Measurements from ENCODE around the gene KLHL42.

KLHL42 gene

DNA sequence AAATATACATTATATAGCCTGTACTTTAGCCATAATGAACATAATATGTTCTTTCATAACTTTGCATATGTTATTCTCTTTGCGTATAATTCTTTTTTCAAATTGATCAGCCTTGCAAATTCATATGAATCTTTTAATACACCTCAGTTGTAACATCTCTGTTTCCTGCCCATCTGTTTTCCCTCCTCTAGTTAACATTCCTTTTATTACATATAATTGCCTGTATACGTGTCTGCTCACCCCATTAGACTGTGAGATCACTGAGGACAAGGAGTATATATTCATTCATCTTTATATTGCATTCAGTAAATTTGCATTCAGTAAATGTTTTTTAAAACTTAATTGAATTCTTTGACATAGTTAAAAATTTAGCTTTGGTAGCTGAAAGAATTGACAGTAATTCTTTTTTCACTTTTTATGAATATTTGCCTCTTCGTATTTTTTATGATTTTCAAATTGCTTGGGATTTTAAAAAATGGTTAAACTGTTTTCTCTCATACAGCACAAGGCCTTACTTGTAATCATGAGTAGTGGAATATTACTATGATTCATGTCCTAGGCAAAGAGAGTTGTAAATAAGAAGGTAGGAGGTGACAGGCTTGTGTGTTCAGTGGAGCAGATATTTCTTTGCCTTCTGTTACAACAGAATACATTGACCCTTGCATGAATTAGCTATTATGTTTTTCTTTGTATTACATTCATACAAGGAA, 32.8 kb upstream of the KLHL42 start:
- Histone ChIP-seq H3K36me3 (peaks cover 22% of the 10 kb centered on the region), H3K4me3 (ENCODE audit: low read depth, low read length) (no peak overlapping the region), H3K27me3 (no peaks in the 10 kb centered on the region), H3K4me1 (no peaks in the 10 kb centered on the region), H3K9me3 (no peaks in the 10 kb centered on the region)
- DNase-seq: no peak
- TF ChIP-seq, protein P1, sequence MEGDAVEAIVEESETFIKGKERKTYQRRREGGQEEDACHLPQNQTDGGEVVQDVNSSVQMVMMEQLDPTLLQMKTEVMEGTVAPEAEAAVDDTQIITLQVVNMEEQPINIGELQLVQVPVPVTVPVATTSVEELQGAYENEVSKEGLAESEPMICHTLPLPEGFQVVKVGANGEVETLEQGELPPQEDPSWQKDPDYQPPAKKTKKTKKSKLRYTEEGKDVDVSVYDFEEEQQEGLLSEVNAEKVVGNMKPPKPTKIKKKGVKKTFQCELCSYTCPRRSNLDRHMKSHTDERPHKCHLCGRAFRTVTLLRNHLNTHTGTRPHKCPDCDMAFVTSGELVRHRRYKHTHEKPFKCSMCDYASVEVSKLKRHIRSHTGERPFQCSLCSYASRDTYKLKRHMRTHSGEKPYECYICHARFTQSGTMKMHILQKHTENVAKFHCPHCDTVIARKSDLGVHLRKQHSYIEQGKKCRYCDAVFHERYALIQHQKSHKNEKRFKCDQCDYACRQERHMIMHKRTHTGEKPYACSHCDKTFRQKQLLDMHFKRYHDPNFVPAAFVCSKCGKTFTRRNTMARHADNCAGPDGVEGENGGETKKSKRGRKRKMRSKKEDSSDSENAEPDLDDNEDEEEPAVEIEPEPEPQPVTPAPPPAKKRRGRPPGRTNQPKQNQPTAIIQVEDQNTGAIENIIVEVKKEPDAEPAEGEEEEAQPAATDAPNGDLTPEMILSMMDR (IDR thresholded peaks at IDR 0.05; ENCODE audit: low read depth, low read length): no peak

DNA sequence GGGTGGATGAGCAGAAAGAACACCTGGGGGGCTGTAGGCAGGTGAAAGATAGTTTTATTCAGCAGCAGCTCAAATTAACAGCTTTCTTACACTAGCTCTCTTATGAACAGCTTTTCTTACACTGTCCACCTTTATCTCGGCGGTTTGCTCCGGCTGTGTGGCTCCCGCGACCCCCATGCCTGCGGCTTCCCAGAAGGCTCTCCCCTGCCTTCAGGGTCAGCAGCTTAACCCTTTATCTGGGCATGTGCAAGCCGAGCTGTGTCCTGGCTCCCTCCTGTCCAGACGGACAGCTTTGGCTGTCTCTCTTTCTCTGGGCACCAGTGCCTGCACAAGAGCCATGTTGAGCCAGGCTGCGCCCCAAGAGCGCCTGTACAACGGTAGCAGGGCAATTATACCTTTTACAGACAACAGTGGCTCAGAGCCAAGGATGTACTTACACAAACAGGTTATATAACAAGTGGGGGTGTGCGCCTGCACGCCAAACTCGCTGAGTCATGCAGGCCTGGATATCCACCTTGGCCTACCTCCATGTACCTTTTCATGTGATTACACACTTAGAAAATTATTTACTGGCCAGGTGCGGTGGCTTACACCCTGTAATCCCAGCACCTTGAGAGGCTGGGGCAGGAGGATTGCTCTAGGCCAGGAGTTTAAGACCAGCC, 28.5 kb upstream of the KLHL42 start:
- Histone ChIP-seq H3K4me3 (ENCODE audit: low read depth, low read length) (no peak overlapping the region), H3K36me3 (peaks cover 19% of the 10 kb centered on the region), H3K27me3 (no peaks in the 10 kb centered on the region), H3K4me1 (no peaks in the 10 kb centered on the region), H3K9me3 (no peaks in the 10 kb centered on the region)
- DNase-seq: peak; percentile 20
- TF ChIP-seq, protein P1 (IDR thresholded peaks at IDR 0.05; ENCODE audit: low read depth, low read length): no peak

DNA sequence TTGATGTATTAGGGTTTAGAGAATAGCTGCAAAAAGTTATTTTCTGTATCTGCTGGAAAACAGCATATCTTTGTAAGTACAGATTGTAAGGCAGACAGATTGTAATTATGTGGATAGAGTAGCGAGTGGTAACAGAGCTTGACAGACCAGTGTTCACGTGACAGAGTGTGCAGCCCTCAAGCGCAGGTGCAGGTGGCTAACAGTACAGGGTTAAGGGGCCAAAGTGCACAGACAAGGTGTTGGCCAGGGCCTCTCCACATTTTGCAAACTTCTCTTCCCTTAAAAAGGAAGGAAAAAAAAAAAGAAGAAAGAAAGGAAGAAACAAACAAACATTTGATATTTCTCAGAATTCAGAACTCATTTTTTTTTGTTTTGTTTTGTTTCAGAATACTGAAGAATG, 25.2 kb upstream of the KLHL42 start:
- H3K36me3 ChIP-seq: peaks cover 27% of the 10 kb centered on the region
- no peak for DNase-seq
- no peaks in the 10 kb centered on the region for H3K27me3 ChIP-seq
- TF ChIP-seq, protein P1 (IDR thresholded peaks at IDR 0.05; ENCODE audit: low read depth, low read length): no peak
- H3K4me1 ChIP-seq: no peaks in the 10 kb centered on the region
- no peak overlapping the region for H3K4me3 ChIP-seq (ENCODE audit: low read depth, low read length)
- H3K9me3 ChIP-seq: no peaks in the 10 kb centered on the region

DNA sequence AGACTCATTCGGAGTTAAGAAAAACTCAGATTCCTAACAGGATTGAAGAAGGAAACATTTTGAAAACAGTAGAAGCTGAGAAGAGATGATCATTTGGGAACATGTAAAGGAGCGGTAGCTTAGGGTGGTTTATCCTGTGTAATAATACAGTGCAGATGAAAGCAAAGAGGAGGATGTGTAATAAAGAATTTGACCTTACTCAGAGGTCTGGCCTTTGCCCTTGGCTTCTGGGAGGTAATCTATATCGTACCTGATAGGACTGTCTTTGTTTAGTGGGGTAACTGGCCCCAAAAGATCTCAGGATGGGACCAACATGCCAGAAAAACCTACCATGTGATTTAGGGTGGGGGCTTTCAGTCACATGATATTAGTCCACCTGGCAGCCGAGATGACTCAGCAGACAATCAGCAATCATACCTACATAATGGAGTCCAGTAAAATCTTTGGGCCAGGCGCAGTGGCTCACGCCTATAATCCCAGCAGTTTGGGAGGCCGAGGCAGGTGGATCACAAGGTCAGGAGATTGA, 23.3 kb upstream of the KLHL42 start:
- TF ChIP-seq, protein P1 (IDR thresholded peaks at IDR 0.05; ENCODE audit: low read depth, low read length): no peak

DNA sequence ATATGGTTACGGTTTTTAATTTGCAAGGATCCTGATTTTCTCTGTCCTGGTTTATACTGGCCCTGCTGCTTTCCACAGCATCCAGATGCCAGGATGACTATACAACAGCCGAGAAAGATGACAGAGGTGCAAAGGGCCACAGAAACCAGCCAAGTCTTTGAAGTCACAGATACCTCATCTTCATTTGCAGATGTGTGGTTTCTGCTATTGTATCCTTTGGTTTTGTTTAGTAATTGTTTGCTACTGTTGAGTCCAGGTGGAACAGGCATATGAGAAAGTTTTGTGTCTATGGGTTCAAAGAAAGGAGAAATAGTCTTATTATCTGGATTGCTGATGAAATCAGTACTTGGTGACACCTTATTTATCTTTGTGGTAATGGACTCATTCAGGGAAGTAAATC, 17.3 kb upstream of the KLHL42 start:
- Histone ChIP-seq H3K4me3 (ENCODE audit: low read depth, low read length) (no peak overlapping the region), H3K4me1 (no peaks in the 10 kb centered on the region), H3K36me3 (no peaks in the 10 kb centered on the region), H3K27me3 (no peaks in the 10 kb centered on the region), H3K9me3 (no peaks in the 10 kb centered on the region)
- TF ChIP-seq, protein P1 (IDR thresholded peaks at IDR 0.05; ENCODE audit: low read depth, low read length): no peak
- DNase-seq: no peak

More for the DNA sequence above, 23.3 kb upstream of the KLHL42 start:
- H3K9me3 ChIP-seq: no peaks in the 10 kb centered on the region
- H3K27me3 ChIP-seq: no peaks in the 10 kb centered on the region
- DNase-seq: no peak
- H3K36me3 ChIP-seq: peaks cover 22% of the 10 kb centered on the region
- H3K4me3 ChIP-seq (ENCODE audit: low read depth, low read length): no peak overlapping the region
- no peaks in the 10 kb centered on the region for H3K4me1 ChIP-seq

DNA sequence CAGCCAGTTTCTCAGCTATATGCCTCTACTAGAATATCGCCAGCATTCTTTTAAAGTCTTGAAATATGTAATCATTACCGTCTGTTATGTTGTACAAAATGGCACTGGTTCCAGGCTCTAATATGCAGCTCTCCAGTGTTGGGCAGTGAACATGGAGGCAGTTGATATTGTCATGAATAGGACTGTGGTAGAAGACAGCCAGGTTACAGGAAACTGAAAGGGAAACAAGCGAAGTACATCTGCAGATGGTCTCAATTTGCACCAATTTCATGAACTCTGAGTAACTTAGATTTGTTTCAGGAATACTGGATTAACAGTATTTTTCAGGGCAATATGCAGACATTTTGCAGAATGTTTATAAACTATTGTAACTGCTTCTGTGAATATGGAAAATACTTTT, 13.4 kb upstream of the KLHL42 start:
- Histone ChIP-seq H3K4me3 (ENCODE audit: low read depth, low read length) (no peak overlapping the region), H3K27me3 (no peaks in the 10 kb centered on the region)
- DNase-seq: no peak

More for the DNA sequence above, 13.4 kb upstream of the KLHL42 start:
- no peaks in the 10 kb centered on the region for H3K36me3 ChIP-seq
- no peaks in the 10 kb centered on the region for H3K4me1 ChIP-seq
- no peaks in the 10 kb centered on the region for H3K9me3 ChIP-seq
- TF ChIP-seq, protein P1 (IDR thresholded peaks at IDR 0.05; ENCODE audit: low read depth, low read length): no peak

Measured in BE2C (cell line).